ENCODE results near the gene MYH11. TPM values are rescaled to one million over a fixed set of nuclear protein-coding genes. Genes with fewer than 3 reads are reported as not detected.

Gene MYH11
- total and polyA plus RNA-seq, 2 of the 13 experiments (the other 11 are each of a cell fraction or from before 2014, with no cell fraction given), result not detected

DNA sequence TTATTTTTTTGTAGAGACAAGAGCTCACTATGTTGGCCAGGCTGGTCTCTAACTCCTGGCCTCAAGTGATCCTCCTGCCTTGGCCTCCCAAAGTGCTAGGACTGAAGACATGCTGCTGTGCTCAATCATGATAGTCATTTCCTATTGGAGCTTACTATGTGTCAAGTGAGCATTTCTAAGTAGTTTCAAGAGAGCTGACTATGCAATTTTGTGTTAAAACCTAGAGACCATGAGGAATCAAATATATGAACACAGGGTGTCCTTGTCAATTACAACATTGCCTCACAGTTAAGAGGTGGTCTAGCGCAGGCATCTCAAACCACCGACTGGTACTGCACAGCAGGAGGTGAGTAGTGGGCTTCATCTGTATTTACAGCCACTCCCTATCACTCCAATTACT, 37.8 kb downstream of the MYH11 start:
- Histone ChIP-seq H3K4me1 (ENCODE audit: insufficient read depth, low read length) (no peaks in the 10 kb centered on the region), H3K9ac (ENCODE audit: insufficient read depth, low read depth, low read length) (no peak overlapping the region), H3K27me3 (ENCODE audit: control insufficient read depth in 1 of 2, insufficient read depth in 2 of 2, low read length in 2 of 2) (peaks cover 8 to 28% of the 10 kb centered on the region in 2 experiments), H2AFZ (ENCODE audit: low read length) (no peak overlapping the region), H3K4me2 (ENCODE audit: low read depth, low read length) (no peak overlapping the region), H3K9me3 (ENCODE audit: low read length) (peaks cover 13% of the 10 kb centered on the region), H4K20me1 (ENCODE audit: insufficient read depth, low read length) (peaks cover 2% of the 10 kb centered on the region; the same call in 1 of the 2 replicates), H3K27ac (ENCODE audit: extremely low read length, insufficient read depth, low read length) (no peak overlapping the region), H3K36me3 (replicated peaks in 1 of 2; ENCODE audit: control insufficient read depth in 1 of 2, insufficient read depth in 2 of 2, low read length in 2 of 2) (no peaks in the 10 kb centered on the region), H3K4me3 (replicated peaks in 1 of 3; ENCODE audit: insufficient read depth in 1 of 3, low read depth in 2 of 3, low read length in 3 of 3) (no peak overlapping the region), H3K79me2 (ENCODE audit: insufficient read depth, low read length) (no peaks in the 10 kb centered on the region)
- TF ChIP-seq ZNF354B (CRISPR knock-in tag; IDR thresholded peaks at IDR 0.05) (no peak), FOXA1 (IDR thresholded peaks at IDR 0.05) (no peak), FOXA1 (CRISPR knock-in tag; IDR thresholded peaks at IDR 0.05) (no peak), PCBP2 (optimal IDR thresholded peaks at IDR 0.05; ENCODE audit: low read depth, low read length, poor library complexity, severe bottlenecking) (no peak), MAFK (conservative IDR thresholded peaks at IDR 0.05 in 1 of 2, IDR thresholded peaks at IDR 0.05 in 1 of 2; ENCODE audit: low read length in 2 of 2) (peak; percentile 97 to 98), MAFF (IDR thresholded peaks at IDR 0.05; ENCODE audit: low read depth, low read length) (peak; percentile 97), ZNF446 (CRISPR knock-in tag; IDR thresholded peaks at IDR 0.05) (no peak)
- TF ChIP-seq, protein P1, sequence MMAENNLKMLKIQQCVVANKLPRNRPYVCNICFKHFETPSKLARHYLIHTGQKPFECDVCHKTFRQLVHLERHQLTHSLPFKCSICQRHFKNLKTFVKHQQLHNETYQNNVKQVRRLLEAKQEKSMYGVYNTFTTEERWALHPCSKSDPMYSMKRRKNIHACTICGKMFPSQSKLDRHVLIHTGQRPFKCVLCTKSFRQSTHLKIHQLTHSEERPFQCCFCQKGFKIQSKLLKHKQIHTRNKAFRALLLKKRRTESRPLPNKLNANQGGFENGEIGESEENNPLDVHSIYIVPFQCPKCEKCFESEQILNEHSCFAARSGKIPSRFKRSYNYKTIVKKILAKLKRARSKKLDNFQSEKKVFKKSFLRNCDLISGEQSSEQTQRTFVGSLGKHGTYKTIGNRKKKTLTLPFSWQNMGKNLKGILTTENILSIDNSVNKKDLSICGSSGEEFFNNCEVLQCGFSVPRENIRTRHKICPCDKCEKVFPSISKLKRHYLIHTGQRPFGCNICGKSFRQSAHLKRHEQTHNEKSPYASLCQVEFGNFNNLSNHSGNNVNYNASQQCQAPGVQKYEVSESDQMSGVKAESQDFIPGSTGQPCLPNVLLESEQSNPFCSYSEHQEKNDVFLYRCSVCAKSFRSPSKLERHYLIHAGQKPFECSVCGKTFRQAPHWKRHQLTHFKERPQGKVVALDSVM (CRISPR knock-in tag; IDR thresholded peaks at IDR 0.05), result peak; percentile 37; the same call in 1 of the 2 replicates
- FAIRE-seq (no peak), DNase-seq (ENCODE audit: low spot score) (no peak), ATAC-seq (no peak)
- ChIA-PET POLR2A (no interaction called here), CTCF (ENCODE audit: low intra/inter-chr PET ratio, low total read pairs) (no interaction called here)
- BruUV-seq (replicated peaks), result no TSS peak
- 77% methylated on average over 2 of the region's 2 CpGs for WGBS (ENCODE audit: low lambda C conversion rate)
- intact Hi-C loops (cut with micrococcal nuclease; ENCODE audit: unreplicated experiment), result no loop called here
- in situ Hi-C loops (cut with HindIII; ENCODE audit: extremely low pct_ligation_motif_present, low pct_unique_long_range_greater_than_20kb), result no loop called here

Data from HepG2 (cell line).